NB4 (cell line): ENCODE results near the gene ADM2.

Experiments
- MAX ChIP-seq: IDR thresholded peaks from 2 replicates; pipeline ENCODE4 v1.6.1; 2011; ENCODE audit warnings: low read depth, low read length
- POLR2A ChIP-seq: IDR thresholded peaks from 2 replicates; pipeline ENCODE4 v1.6.1; 2011; ENCODE audit warnings: mild to moderate bottlenecking; ENCODE audit not compliant: insufficient read length; ENCODE audit errors: extremely low read depth

- TF ChIP-seq MAX (no peak), POLR2A (no peak)
These were observed 20.4 kb upstream of the ADM2 start for GRCh38 chr22:50460938-50461337.
